ENCODE measurements around the gene TAB2.

- TF ChIP-seq POLR2AphosphoS5 (IDR thresholded peaks at IDR 0.05; ENCODE audit: low read depth, low read length) (no peak), REST (IDR thresholded peaks at IDR 0.05; ENCODE audit: insufficient read depth in 1 of 2, low read depth in 2 of 2, low read length in 2 of 2) (no peak)
These were observed 106.5 kb downstream of the TAB2 start for GRCh38 chr6:149423964-149424440.
